ENCODE data around the gene NR2C2. TPM values are rescaled to one million over a fixed set of nuclear protein-coding genes. Genes with fewer than 3 reads are reported as not detected.
A peak's percentile ranks its signal among the peaks of the same experiment; 100 is the strongest.

NR2C2 gene
- total and polyA plus RNA-seq, 9 of the 15 experiments (the other 6 are each of a cell fraction or from before 2014, with no cell fraction given): 6.1 to 33.0 (median 14.6) TPM

GRCh38 chr3:14947886-14948608 lies 664 bp downstream of the NR2C2 start (continued):
- TF ChIP-seq RREB1 (CRISPR knock-in tag; IDR thresholded peaks at IDR 0.05): no peak
- no peak for TF ChIP-seq SIX5 (IDR thresholded peaks at IDR 0.05; ENCODE audit: borderline replicate concordance in 1 of 2, insufficient read depth in 1 of 2, low read depth in 1 of 2, low read length in 2 of 2)
- no peak for TF ChIP-seq CEBPG (CRISPR knock-in tag; IDR thresholded peaks at IDR 0.05)
- TF ChIP-seq CEBPG (tag; conservative IDR thresholded peaks at IDR 0.05 in 1 of 2, IDR thresholded peaks at IDR 0.05 in 1 of 2): no peak
- no peak for TF ChIP-seq NR2C2 (CRISPR knock-in tag; IDR thresholded peaks at IDR 0.05)
- no peak for TF ChIP-seq NR2C2 (tag; IDR thresholded peaks at IDR 0.05)
- no peak for TF ChIP-seq HES1 (IDR thresholded peaks at IDR 0.05; ENCODE audit: low read depth)
- no peak for TF ChIP-seq NCOR1 (IDR thresholded peaks at IDR 0.05)
- TF ChIP-seq HDGF (IDR thresholded peaks at IDR 0.05): no peak
- peak; percentile 75 for TF ChIP-seq FIP1L1 (IDR thresholded peaks at IDR 0.05; ENCODE audit: low read depth, low read length, poor library complexity, severe bottlenecking)
- TF ChIP-seq CBX8 (IDR thresholded peaks at IDR 0.05; ENCODE audit: borderline replicate concordance, extremely low read depth, low read depth, low read length, poor library complexity, severe bottlenecking): no peak
- no peak for TF ChIP-seq TFE3 (CRISPR knock-in tag; IDR thresholded peaks at IDR 0.05)
- no peak for TF ChIP-seq CBX2 (IDR thresholded peaks at IDR 0.05; ENCODE audit: insufficient read depth, low read length, poor library complexity, severe bottlenecking)
- TF ChIP-seq TRIM24 (IDR thresholded peaks at IDR 0.05): peak; percentile 30 to 45; a peak in 3 of 4 replicates
- peak; percentile 50 for TF ChIP-seq FOSL1 (tag; conservative IDR thresholded peaks at IDR 0.05)
- TF ChIP-seq TAL1 (IDR thresholded peaks at IDR 0.05): no peak
- TF ChIP-seq MEF2A (IDR thresholded peaks at IDR 0.05; ENCODE audit: control insufficient read depth, low read depth, low read length): no peak
- TF ChIP-seq ZKSCAN3 (CRISPR knock-in tag; IDR thresholded peaks at IDR 0.05): no peak
- TF ChIP-seq DACH1 (IDR thresholded peaks at IDR 0.05; ENCODE audit: partially characterized antibody): no peak
- peak; percentile 81 for TF ChIP-seq CHD2 (IDR thresholded peaks at IDR 0.05; ENCODE audit: low read depth, low read length)
